BJ (cell line): ENCODE data around the gene MEIOB. TPM values are rescaled to one million over a fixed set of nuclear protein-coding genes. Genes with fewer than 3 reads are reported as not detected.

Source experiments
- CTCF ChIA-PET: fragments of 350-600 bp; formaldehyde crosslinking; extraction: SDS; loops from one replicate; lab custom pipeline; 2021; ENCODE audit warnings: antibody characterized with exemption, inconsistent platforms; lab: Yijun Ruan, JAX
- POLR2A ChIA-PET: fragments of 300-600 bp; sonication (Branson Sonifier 250); formaldehyde crosslinking; extraction: SDS; loops from one replicate; lab custom pipeline; 2021; ENCODE audit warnings: antibody characterized with exemption; lab: Charles Lee
- DNase-seq: peaks from one replicate; pipeline ENCODE4 v3.0.0-alpha.2; 2011; ENCODE audit warnings: low read depth
- H3K27me3 ChIP-seq: 2 replicates; pipeline ENCODE4 v1.6.0; 2011; ENCODE audit warnings: low read length; ENCODE audit not compliant: control insufficient read depth, insufficient read depth
- H3K36me3 ChIP-seq: 2 replicates; pipeline ENCODE4 v1.5.1; 2011; ENCODE audit warnings: low read length; ENCODE audit not compliant: control insufficient read depth, insufficient read depth
- H3K4me3 ChIP-seq: 2 replicates; pipeline ENCODE4 v1.5.1; 2011; ENCODE audit warnings: low read depth, mild to moderate bottlenecking, control low read depth, low read length
- CTCF ChIP-seq: IDR thresholded peaks from 2 replicates; pipeline ENCODE4 v1.5.1; 2011; ENCODE audit warnings: low read depth, mild to moderate bottlenecking, control low read depth, inconsistent platforms, low read length, moderate library complexity; ENCODE audit not compliant: insufficient read depth
- polyA plus RNA-seq: library from polyadenylated mRNA; depleted of rRNA; stranded (reverse); fragments of >200 nt; gene quantifications from 2 replicates; pipeline ENCODE4 v1.2.3, GENCODE V29; 2011

MEIOB gene
- polyA plus RNA-seq, 1 experiment: 0.28 TPM

- peaks cover 22% of the 10 kb centered on the region for H3K36me3 ChIP-seq
- H3K27me3 ChIP-seq: no peaks in the 10 kb centered on the region
- TF ChIP-seq CTCF: no peak
- no peak for DNase-seq
- H3K4me3 ChIP-seq: no peak overlapping the region
- ChIA-PET CTCF (no interaction called here), POLR2A (no interaction called here)
Observed at GRCh38 chr16:1819611-1820010, 52.4 kb downstream of the MEIOB start.

- CTCF ChIA-PET: no interaction called here
- Histone ChIP-seq H3K36me3 (peaks cover 22% of the 10 kb centered on the region), H3K4me3 (no peak overlapping the region), H3K27me3 (no peaks in the 10 kb centered on the region)
- no peak for TF ChIP-seq CTCF
- POLR2A ChIA-PET: no interaction called here
- no peak for DNase-seq
Observed at GRCh38 chr16:1818873-1819525, 53.0 kb downstream of the MEIOB start.

- no peak for DNase-seq
- H3K36me3 ChIP-seq: peaks cover 23% of the 10 kb centered on the region
- CTCF ChIA-PET: no interaction called here
- POLR2A ChIA-PET: no interaction called here
- H3K4me3 ChIP-seq: no peak overlapping the region
- H3K27me3 ChIP-seq: no peaks in the 10 kb centered on the region
- no peak for TF ChIP-seq CTCF
Observed at GRCh38 chr16:1818204-1818872, 53.6 kb downstream of the MEIOB start.

- Histone ChIP-seq H3K36me3 (peaks cover 23% of the 10 kb centered on the region), H3K4me3 (no peak overlapping the region), H3K27me3 (no peaks in the 10 kb centered on the region)
- POLR2A ChIA-PET: no interaction called here
- no peak for TF ChIP-seq CTCF
- DNase-seq: no peak
- CTCF ChIA-PET: no interaction called here
Observed at GRCh38 chr16:1817716-1818115, 54.2 kb downstream of the MEIOB start.

- no peak for TF ChIP-seq CTCF
- no peak overlapping the region for H3K4me3 ChIP-seq
- ChIA-PET CTCF (no interaction called here), POLR2A (no interaction called here)
- peaks cover 22% of the 10 kb centered on the region for H3K36me3 ChIP-seq
- no peaks in the 10 kb centered on the region for H3K27me3 ChIP-seq
- no peak for DNase-seq
Observed at GRCh38 chr16:1817276-1817589, 54.7 kb downstream of the MEIOB start.
